Measurements from ENCODE around the gene IAH1. TPM values are rescaled to one million over a fixed set of nuclear protein-coding genes. Genes with fewer than 3 reads are reported as not detected.

IAH1 gene
- total and polyA plus RNA-seq, 2 experiments from 2014 or later, result 12.7 to 33.7 TPM

Other genes with a start within 250 kb of the IAH1 start
- gene ITGB1BP1, start 51.0 kb upstream of the IAH1 start, total RNA-seq (2014; rRNA removed; shearing (Covaris generic)), result 19.2 and 29.1 TPM in 2 replicates
- gene ITGB1BP1, start 51.0 kb upstream of the IAH1 start, polyA plus RNA-seq (2016; fragmentation: Nextera tagmentation; extraction: Ambion mirVana), result 47.9 and 63.5 TPM in 2 replicates
- gene CPSF3, start 50.9 kb upstream of the IAH1 start, total RNA-seq (2014; rRNA removed; shearing (Covaris generic)), result 105 and 123 TPM in 2 replicates
- 74.9 and 77.1 TPM in 2 replicates for gene CPSF3, start 50.9 kb upstream of the IAH1 start, polyA plus RNA-seq (2016; fragmentation: Nextera tagmentation; extraction: Ambion mirVana)
- 23.5 and 24.7 TPM in 2 replicates for gene ADAM17, start 81.3 kb downstream of the IAH1 start, total RNA-seq (2014; rRNA removed; shearing (Covaris generic))
- 6.1 and 8.3 TPM in 2 replicates for gene ADAM17, start 81.3 kb downstream of the IAH1 start, polyA plus RNA-seq (2016; fragmentation: Nextera tagmentation; extraction: Ambion mirVana)
- 464 and 490 TPM in 2 replicates for gene YWHAQ, start 156.4 kb downstream of the IAH1 start, total RNA-seq (2014; rRNA removed; shearing (Covaris generic))
- gene YWHAQ, start 156.4 kb downstream of the IAH1 start, polyA plus RNA-seq (2016; fragmentation: Nextera tagmentation; extraction: Ambion mirVana), result 248 and 295 TPM in 2 replicates